GM19239 (cell line): ENCODE results near the gene PTPRT.
A peak's percentile ranks its signal among the peaks of the same experiment; 100 is the strongest.
"Not testable (repeated sequence)": the region's sequence is repeated elsewhere in the genome, so short reads cannot be mapped to it uniquely, and the experiment has no call there.

Source experiments
- DNase-seq: peaks from one replicate; pipeline ENCODE4 v3.0.0; 2011; ENCODE audit warnings: low spot score; ENCODE audit not compliant: insufficient read length
- FAIRE-seq: peaks from 2 replicates; lab custom pipeline; 2011; peaks lifted over from hg19 to GRCh38; lab: Jason Lieb, UNC

The PTPRT gene

GRCh38 chr20:43188234-43188653, 1.5 kb downstream of the PTPRT start:
- no peak for FAIRE-seq
- DNase-seq: no peak

- peak; percentile 95 for DNase-seq
- FAIRE-seq: peak; percentile 71
Observed at GRCh38 chr20:43187476-43188233, 2.1 kb downstream of the PTPRT start.

- FAIRE-seq: no peak
- DNase-seq: no peak
Observed at GRCh38 chr20:43186312-43186711, 3.4 kb downstream of the PTPRT start.

- DNase-seq: no peak
- FAIRE-seq: no peak
Observed at GRCh38 chr20:43185901-43186300, 3.8 kb downstream of the PTPRT start.

- no peak for FAIRE-seq
Observed at GRCh38 chr20:43183536-43184070, 6.1 kb downstream of the PTPRT start.

GRCh38 chr20:43178080-43178479, 11.6 kb downstream of the PTPRT start:
- FAIRE-seq: no peak
- DNase-seq: no peak

More at GRCh38 chr20:43183536-43184070, 6.1 kb downstream of the PTPRT start:
- DNase-seq: no peak

GRCh38 chr20:43176726-43177125, 13.0 kb downstream of the PTPRT start:
- FAIRE-seq (no peak), DNase-seq (no peak)

GRCh38 chr20:43171930-43172329, 17.8 kb downstream of the PTPRT start:
- no peak for FAIRE-seq

GRCh38 chr20:43170771-43171170, 18.9 kb downstream of the PTPRT start:
- FAIRE-seq: no peak
- DNase-seq: no peak

More at GRCh38 chr20:43171930-43172329, 17.8 kb downstream of the PTPRT start:
- no peak for DNase-seq

GRCh38 chr20:43167615-43168014, 22.1 kb downstream of the PTPRT start:
- FAIRE-seq: no peak
- DNase-seq: no peak

GRCh38 chr20:43167021-43167420, 22.7 kb downstream of the PTPRT start:
- FAIRE-seq (no peak), DNase-seq (no peak)

GRCh38 chr20:43165611-43166010, 24.1 kb downstream of the PTPRT start:
- DNase-seq (no peak), FAIRE-seq (no peak)

- not testable (repeated sequence) for DNase-seq, FAIRE-seq
Observed at GRCh38 chr20:43164736-43165135, 25.0 kb downstream of the PTPRT start.

GRCh38 chr20:43161716-43162115, 28.0 kb downstream of the PTPRT start:
- FAIRE-seq: no peak

GRCh38 chr20:43160941-43161340, 28.8 kb downstream of the PTPRT start:
- FAIRE-seq: no peak
- DNase-seq: no peak

More at GRCh38 chr20:43161716-43162115, 28.0 kb downstream of the PTPRT start:
- no peak for DNase-seq

- FAIRE-seq: no peak
- no peak for DNase-seq
Observed at GRCh38 chr20:43159994-43160393, 29.7 kb downstream of the PTPRT start.

- DNase-seq (no peak), FAIRE-seq (no peak)
Observed at GRCh38 chr20:43155366-43156100, 34.2 kb downstream of the PTPRT start.

- no peak for DNase-seq
- FAIRE-seq: no peak
Observed at GRCh38 chr20:43151901-43152300, 37.8 kb downstream of the PTPRT start.

GRCh38 chr20:43151256-43151655, 38.5 kb downstream of the PTPRT start:
- FAIRE-seq (no peak), DNase-seq (no peak)

GRCh38 chr20:43140726-43141125, 49.0 kb downstream of the PTPRT start:
- FAIRE-seq (no peak), DNase-seq (no peak)
